VCaP (cell line): ENCODE results near the gene KLHL17.

Source experiments
- H3K27ac ChIP-seq: fragments of 450-650 bp; 2 replicates; pipeline ENCODE4 v1.5.1; 2017
- CTCF ChIP-seq: fragments of 450-650 bp; conservative IDR thresholded peaks from 2 replicates; pipeline ENCODE4 v1.5.1; 2017; ENCODE audit warnings: mild to moderate bottlenecking, moderate library complexity

KLHL17 gene

GRCh38 chr1:914891-915280, 45.5 kb upstream of the KLHL17 start:
- no peak for TF ChIP-seq CTCF
- H3K27ac ChIP-seq, result peak overlapping the region; percentile 99

- peak overlapping the region; percentile 99 for H3K27ac ChIP-seq
Observed at GRCh38 chr1:915295-916172, 44.9 kb upstream of the KLHL17 start.

GRCh38 chr1:916173-917075, 44.0 kb upstream of the KLHL17 start:
- no peak for TF ChIP-seq CTCF
- H3K27ac ChIP-seq, result peak overlapping the region; percentile 99

More at GRCh38 chr1:915295-916172, 44.9 kb upstream of the KLHL17 start:
- TF ChIP-seq CTCF, result no peak

DNA sequence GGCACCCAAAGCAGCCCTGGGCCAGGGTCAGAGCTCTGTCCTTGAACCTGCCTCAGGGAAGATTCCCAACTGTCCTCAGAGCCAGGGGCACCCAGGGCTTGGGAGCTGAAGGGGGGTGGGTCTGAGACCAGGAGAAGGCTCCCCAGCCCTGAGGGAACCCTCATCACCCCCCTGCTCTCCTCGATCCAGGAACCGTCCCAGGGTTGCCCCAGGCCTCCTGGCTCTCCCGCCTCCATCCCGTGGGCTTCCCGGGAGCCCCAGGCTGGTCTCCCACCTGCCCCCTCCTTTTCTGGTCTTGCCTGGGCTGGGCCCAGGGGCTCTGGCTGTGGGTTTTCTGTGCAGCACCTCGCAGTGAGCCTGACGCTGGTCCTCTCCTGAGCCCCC, 43.3 kb upstream of the KLHL17 start:
- TF ChIP-seq CTCF, result no peak
- H3K27ac ChIP-seq, result peak overlapping the region; percentile 99

DNA sequence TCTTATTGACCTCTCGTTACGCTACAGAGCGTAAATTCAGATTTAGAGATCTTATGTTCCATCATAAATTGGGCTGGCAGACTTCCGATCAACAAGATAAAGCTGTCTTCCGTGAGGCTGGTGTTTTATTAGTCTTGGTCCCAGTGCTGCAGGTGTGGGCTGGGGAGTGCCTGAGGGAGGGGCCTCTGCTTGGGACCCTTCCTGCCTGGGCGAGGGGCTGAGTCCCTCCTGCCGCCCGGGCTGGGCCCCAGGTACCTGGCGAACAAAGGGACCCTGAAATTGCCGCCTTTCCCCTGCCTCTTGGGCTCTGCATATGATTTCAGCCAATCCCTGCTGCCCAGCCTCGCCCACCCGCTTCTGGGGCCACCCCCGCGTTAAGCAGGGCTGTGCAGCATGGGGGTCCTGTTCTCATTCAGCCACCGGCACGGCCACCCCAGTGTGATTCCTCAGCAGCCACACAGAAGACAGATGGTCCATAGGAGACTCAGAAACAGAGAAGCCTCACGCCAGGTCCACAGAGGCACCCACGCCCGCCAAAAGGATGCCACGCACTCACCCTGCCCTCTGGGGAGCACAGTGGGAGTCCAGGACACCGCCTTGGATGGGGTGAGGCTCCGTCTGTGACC, 42.8 kb upstream of the KLHL17 start:
- no peak for TF ChIP-seq CTCF
- peak overlapping the region; percentile 99 for H3K27ac ChIP-seq

- H3K27ac ChIP-seq, result peak overlapping the region; percentile 99
- no peak for TF ChIP-seq CTCF
Observed at GRCh38 chr1:918353-918752, 42.0 kb upstream of the KLHL17 start.

- peak overlapping the region; percentile 99 for H3K27ac ChIP-seq
- TF ChIP-seq CTCF, result no peak
Observed at GRCh38 chr1:918843-919242, 41.5 kb upstream of the KLHL17 start.
